RWPE1 (cell line): ENCODE results near the gene AIMP2.
A peak's percentile ranks its signal among the peaks of the same experiment; 100 is the strongest.
"Not testable (repeated sequence)": the region's sequence is repeated elsewhere in the genome, so short reads cannot be mapped to it uniquely, and the experiment has no call there.

Source experiments
- CTCF ChIA-PET: fragments of 350-600 bp; sonication (Branson Sonifier 250); formaldehyde crosslinking; extraction: SDS; loops from one replicate; lab custom pipeline; 2021; lab: Yijun Ruan, JAX
- POLR2A ChIA-PET: fragments of 400-600 bp; formaldehyde crosslinking; extraction: SDS; loops from one replicate; lab custom pipeline; 2020; ENCODE audit warnings: antibody characterized with exemption; ENCODE audit not compliant: low non-redundant PET; lab: Yijun Ruan, JAX
- DNase-seq: peaks from one replicate; pipeline ENCODE4 v3.0.0; 2012; ENCODE audit warnings: low spot score
- H3K27ac ChIP-seq: fragments of 450-650 bp; 2 replicates; pipeline ENCODE4 v1.5.1; 2017
- CTCF ChIP-seq: fragments of 450-650 bp; conservative IDR thresholded peaks from 2 replicates; pipeline ENCODE4 v1.5.1; 2017; ENCODE audit warnings: low read depth, mild to moderate bottlenecking

The AIMP2 gene

GRCh38 chr7:6031567-6031966 lies 22.5 kb downstream of the AIMP2 start:
- no peak for DNase-seq
- H3K27ac ChIP-seq: peak overlapping the region; percentile 11; the same call in 1 of the 2 replicates
- TF ChIP-seq CTCF: no peak
- CTCF ChIA-PET: interaction anchor here (0.6 kb wide), 1 partner anchor 186 kb away, joined by 9 read pairs; no protein-coding TSS in a partner anchor
- POLR2A ChIA-PET: no interaction called here

GRCh38 chr7:6032167-6032566 lies 23.1 kb downstream of the AIMP2 start:
- CTCF ChIA-PET: no interaction called here
- DNase-seq: no peak
- TF ChIP-seq CTCF: no peak
- POLR2A ChIA-PET: interaction anchor here (0.5 kb wide), 1 partner anchor 24 kb away, joined by 6 read pairs; no protein-coding TSS in a partner anchor
- no peak overlapping the region for H3K27ac ChIP-seq

GRCh38 chr7:6032641-6033040 lies 23.6 kb downstream of the AIMP2 start:
- ChIA-PET CTCF (no interaction called here), POLR2A (interaction anchor here (0.5 to 0.6 kb wide), 2 partner anchors 9 to 23 kb away, joined by 5 to 6 read pairs; no protein-coding TSS in a partner anchor)
- H3K27ac ChIP-seq: 0 out of 2 replicates have a peak overlapping the region, but pooled peaks have one; percentile 11
- DNase-seq: no peak
- TF ChIP-seq CTCF: no peak

- H3K27ac ChIP-seq: no peak overlapping the region
- ChIA-PET CTCF (no interaction called here), POLR2A (no interaction called here)
- no peak for TF ChIP-seq CTCF
- DNase-seq: no peak
Measured at GRCh38 chr7:6035165-6035564, 26.1 kb downstream of the AIMP2 start.

GRCh38 chr7:6035686-6036085 lies 26.6 kb downstream of the AIMP2 start:
- no peak for TF ChIP-seq CTCF
- DNase-seq: no peak
- ChIA-PET POLR2A (no interaction called here), CTCF (no interaction called here)
- no peak overlapping the region for H3K27ac ChIP-seq

- no peak for DNase-seq
- CTCF ChIA-PET: no interaction called here
- TF ChIP-seq CTCF: no peak
- POLR2A ChIA-PET: no interaction called here
- H3K27ac ChIP-seq: no peak overlapping the region
Measured at GRCh38 chr7:6049780-6050179, 40.7 kb downstream of the AIMP2 start.

- ChIA-PET CTCF (interaction anchor here (0.6 kb wide), 2 partner anchors 34 to 135 kb away, joined by 4 to 5 read pairs; no protein-coding TSS in a partner anchor), POLR2A (interaction anchor here (0.7 kb wide), 1 partner anchor 566 kb away, joined by 5 read pairs; no protein-coding TSS in a partner anchor)
- H3K27ac ChIP-seq: peak overlapping the region; percentile 10; the same call in 1 of the 2 replicates
- DNase-seq: not testable (repeated sequence)
Measured at GRCh38 chr7:6051185-6051584, 42.1 kb downstream of the AIMP2 start.
